Endothelial cell of hepatic sinusoid (primary cell): ENCODE results near the gene C11orf91.
"Not testable (repeated sequence)": the region's sequence is repeated elsewhere in the genome, so short reads cannot be mapped to it uniquely, and the experiment has no call there.

Experiments used
- in situ Hi-C: cut with HindIII; loops from 2 replicates; pipeline ENCODE4 v1.10.0; 2017; ENCODE audit warnings: low sequenced_read_pairs

The C11orf91 gene

GRCh38 chr11:33721984-33722383, 21.4 kb upstream of the C11orf91 start:
- in situ Hi-C loops = no loop called here

GRCh38 chr11:33721426-33721825, 20.8 kb upstream of the C11orf91 start:
- in situ Hi-C loops = no loop called here

GRCh38 chr11:33719587-33719986, 19.0 kb upstream of the C11orf91 start:
- in situ Hi-C loops = no loop called here

- in situ Hi-C loops = no loop called here
Measured at GRCh38 chr11:33718440-33718839, 17.8 kb upstream of the C11orf91 start.

GRCh38 chr11:33716243-33716642, 15.6 kb upstream of the C11orf91 start:
- in situ Hi-C loops = no loop called here

- in situ Hi-C loops = no loop called here
Measured at GRCh38 chr11:33713856-33714398, 13.3 kb upstream of the C11orf91 start.

GRCh38 chr11:33713151-33713855, 12.7 kb upstream of the C11orf91 start:
- in situ Hi-C loops = no loop called here

- in situ Hi-C loops = no loop called here
Measured at GRCh38 chr11:33712436-33712835, 11.8 kb upstream of the C11orf91 start.

- in situ Hi-C loops = no loop called here
Measured at GRCh38 chr11:33709466-33709865, 8.8 kb upstream of the C11orf91 start.

- in situ Hi-C loops = no loop called here
Measured at GRCh38 chr11:33708985-33709384, 8.4 kb upstream of the C11orf91 start.

GRCh38 chr11:33707831-33708230, 7.2 kb upstream of the C11orf91 start:
- in situ Hi-C loops = not testable (repeated sequence)

GRCh38 chr11:33706966-33707365, 6.3 kb upstream of the C11orf91 start:
- in situ Hi-C loops = no loop called here

GRCh38 chr11:33706546-33706945, 5.9 kb upstream of the C11orf91 start:
- in situ Hi-C loops = no loop called here

GRCh38 chr11:33704240-33705002, 3.8 kb upstream of the C11orf91 start:
- in situ Hi-C loops = no loop called here

GRCh38 chr11:33703788-33704187, 3.2 kb upstream of the C11orf91 start:
- in situ Hi-C loops = no loop called here

- in situ Hi-C loops = no loop called here
Measured at GRCh38 chr11:33703234-33703633, 2.6 kb upstream of the C11orf91 start.

GRCh38 chr11:33701302-33702230, 940 bp upstream of the C11orf91 start:
- in situ Hi-C loops = no loop called here

GRCh38 chr11:33700063-33700501, 544 bp downstream of the C11orf91 start:
- in situ Hi-C loops = no loop called here

- in situ Hi-C loops = loop anchor here (25.0 kb wide), 1 partner anchor 337 kb away; no protein-coding TSS in a partner anchor
Measured at GRCh38 chr11:33699515-33700062, 1.0 kb downstream of the C11orf91 start.

GRCh38 chr11:33698921-33699320, 1.7 kb downstream of the C11orf91 start:
- in situ Hi-C loops = loop anchor here (25.0 kb wide), 1 partner anchor 337 kb away; no protein-coding TSS in a partner anchor
